Astrocyte (in vitro differentiated cells and primary cell): ENCODE measurements around the gene MAN1C1. TPM values are rescaled to one million over a fixed set of nuclear protein-coding genes. Genes with fewer than 3 reads are reported as not detected.
A peak's percentile ranks its signal among the peaks of the same experiment; 100 is the strongest.

Experiments used
- DNase-seq: peaks from one replicate; pipeline ENCODE4 v3.0.0-alpha.2; 2010; ENCODE audit warnings: low read depth
- FAIRE-seq: peaks from 2 replicates; lab custom pipeline; 2011; peaks lifted over from hg19 to GRCh38; lab: Jason Lieb, UNC
- H2AFZ ChIP-seq: 2 replicates; pipeline ENCODE4 v1.6.0; 2012; ENCODE audit warnings: low read depth, low read length, inconsistent platforms
- H3K27ac ChIP-seq: 2 replicates; pipeline ENCODE4 v1.5.1; 2011; ENCODE audit warnings: low read depth, low read length, inconsistent platforms
- H3K27me3 ChIP-seq: 2 replicates; pipeline ENCODE4 v1.6.0; 2011; ENCODE audit warnings: low read length, inconsistent platforms; ENCODE audit not compliant: insufficient read depth
- H3K36me3 ChIP-seq: 2 replicates; pipeline ENCODE4 v1.5.1; 2011; ENCODE audit warnings: low read length, inconsistent platforms; ENCODE audit not compliant: insufficient read depth
- H3K4me1 ChIP-seq: 2 replicates; pipeline ENCODE4 v1.5.1; 2011; ENCODE audit warnings: low read length, inconsistent platforms; ENCODE audit not compliant: insufficient read depth
- H3K4me2 ChIP-seq: 2 replicates; pipeline ENCODE4 v1.6.0; 2012; ENCODE audit warnings: low read length, inconsistent platforms
- H3K4me3 ChIP-seq: 2 replicates; pipeline ENCODE4 v1.5.1; 2011; ENCODE audit warnings: low read depth, mild to moderate bottlenecking, low read length, inconsistent platforms; ENCODE audit not compliant: insufficient read depth
- H3K79me2 ChIP-seq: 2 replicates; pipeline ENCODE4 v1.6.0; 2012; ENCODE audit warnings: mild to moderate bottlenecking, low read length, inconsistent platforms; ENCODE audit not compliant: insufficient read depth
- H3K9ac ChIP-seq: 2 replicates; pipeline ENCODE4 v1.6.0; 2012; ENCODE audit warnings: mild to moderate bottlenecking, low read length, inconsistent platforms
- H3K9me3 ChIP-seq: 2 replicates; pipeline ENCODE4 v1.5.1; 2012; ENCODE audit warnings: low read depth, mild to moderate bottlenecking, low read length, inconsistent platforms; ENCODE audit not compliant: insufficient read depth
- H4K20me1 ChIP-seq: 2 replicates; pipeline ENCODE4 v1.6.0; 2012; ENCODE audit warnings: low read length, inconsistent platforms; ENCODE audit not compliant: insufficient read depth
- H3K27ac Mint-ChIP-seq: one replicate; pipeline ENCODE4 v1.8.0; 2021; ENCODE audit warnings: mild to moderate bottlenecking, mixed read lengths; ENCODE audit not compliant: unreplicated experiment
- H3K27me3 Mint-ChIP-seq: one replicate; pipeline ENCODE4 v1.8.0; 2021; ENCODE audit warnings: low read depth, mixed read lengths; ENCODE audit not compliant: unreplicated experiment
- H3K36me3 Mint-ChIP-seq: one replicate; pipeline ENCODE4 v1.8.0; 2021; ENCODE audit warnings: low read depth, mixed read lengths; ENCODE audit not compliant: unreplicated experiment
- H3K4me1 Mint-ChIP-seq: one replicate; pipeline ENCODE4 v1.8.0; 2021; ENCODE audit warnings: low read depth, mixed read lengths; ENCODE audit not compliant: unreplicated experiment
- H3K4me3 Mint-ChIP-seq: one replicate; pipeline ENCODE4 v1.8.0; 2021; ENCODE audit warnings: mild to moderate bottlenecking, moderate library complexity, mixed read lengths; ENCODE audit not compliant: unreplicated experiment
- H3K9me3 Mint-ChIP-seq: one replicate; pipeline ENCODE4 v1.8.0; 2021; ENCODE audit warnings: mild to moderate bottlenecking, mixed read lengths; ENCODE audit not compliant: unreplicated experiment
- EZH2 ChIP-seq: IDR thresholded peaks from 2 replicates; pipeline ENCODE4 v1.6.1; 2012; ENCODE audit warnings: mild to moderate bottlenecking, low read length, inconsistent platforms; ENCODE audit not compliant: insufficient read depth
- total RNA-seq: library from RNA; stranded (reverse); gene quantifications from 2 replicates; pipeline ENCODE4 v1.2.1, GENCODE V29; 2021
- TF ChIP-seq, protein P1 (sequence below): IDR thresholded peaks from 2 replicates; pipeline ENCODE4 v1.5.1; 2011; ENCODE audit warnings: low read depth, mild to moderate bottlenecking, inconsistent platforms, low read length, moderate library complexity; ENCODE audit not compliant: insufficient read depth

MAN1C1 gene
- total RNA-seq, 1 donor from 2014 or later: 0.86 TPM

DNA sequence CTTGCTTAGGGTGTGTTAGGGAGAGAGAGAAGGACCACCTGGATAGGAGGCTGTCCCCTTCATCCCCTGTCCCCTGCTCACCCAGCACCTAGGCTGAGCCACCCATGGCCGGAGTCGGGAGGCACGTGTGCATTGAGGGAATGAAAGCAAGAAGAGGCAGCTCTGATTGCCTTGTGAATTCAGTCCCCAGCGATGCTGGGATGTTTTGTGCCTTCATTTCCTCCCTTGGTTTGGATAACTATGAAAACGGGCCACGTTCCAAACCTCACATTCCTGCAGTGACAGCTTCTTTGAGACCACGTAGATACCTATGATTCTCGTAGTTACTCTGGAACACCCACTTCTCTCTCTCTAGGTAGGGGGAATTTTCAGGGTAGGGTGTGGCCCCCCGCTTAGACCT is 67.1 kb downstream of the MAN1C1 start:
- peaks cover 44% of the 10 kb centered on the region for H3K27me3 Mint-ChIP-seq
- H3K4me1 ChIP-seq: peaks cover 5% of the 10 kb centered on the region
- FAIRE-seq (peak; percentile 5), DNase-seq (peak; percentile 80)
- H3K4me1 Mint-ChIP-seq: peaks cover 11% of the 10 kb centered on the region
- H3K4me3 ChIP-seq: no peak overlapping the region
- H3K36me3 ChIP-seq: no peaks in the 10 kb centered on the region
- peaks cover 27% of the 10 kb centered on the region for H3K27me3 ChIP-seq
- H4K20me1 ChIP-seq: no peaks in the 10 kb centered on the region
- H3K9me3 ChIP-seq: no peaks in the 10 kb centered on the region
- H3K36me3 Mint-ChIP-seq: peaks cover 3% of the 10 kb centered on the region
- H3K27ac ChIP-seq: no peak overlapping the region
- peak overlapping the region; percentile 52 for H3K4me2 ChIP-seq
- TF ChIP-seq EZH2: no peak
- TF ChIP-seq, protein P1, sequence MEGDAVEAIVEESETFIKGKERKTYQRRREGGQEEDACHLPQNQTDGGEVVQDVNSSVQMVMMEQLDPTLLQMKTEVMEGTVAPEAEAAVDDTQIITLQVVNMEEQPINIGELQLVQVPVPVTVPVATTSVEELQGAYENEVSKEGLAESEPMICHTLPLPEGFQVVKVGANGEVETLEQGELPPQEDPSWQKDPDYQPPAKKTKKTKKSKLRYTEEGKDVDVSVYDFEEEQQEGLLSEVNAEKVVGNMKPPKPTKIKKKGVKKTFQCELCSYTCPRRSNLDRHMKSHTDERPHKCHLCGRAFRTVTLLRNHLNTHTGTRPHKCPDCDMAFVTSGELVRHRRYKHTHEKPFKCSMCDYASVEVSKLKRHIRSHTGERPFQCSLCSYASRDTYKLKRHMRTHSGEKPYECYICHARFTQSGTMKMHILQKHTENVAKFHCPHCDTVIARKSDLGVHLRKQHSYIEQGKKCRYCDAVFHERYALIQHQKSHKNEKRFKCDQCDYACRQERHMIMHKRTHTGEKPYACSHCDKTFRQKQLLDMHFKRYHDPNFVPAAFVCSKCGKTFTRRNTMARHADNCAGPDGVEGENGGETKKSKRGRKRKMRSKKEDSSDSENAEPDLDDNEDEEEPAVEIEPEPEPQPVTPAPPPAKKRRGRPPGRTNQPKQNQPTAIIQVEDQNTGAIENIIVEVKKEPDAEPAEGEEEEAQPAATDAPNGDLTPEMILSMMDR: no peak
- no peak overlapping the region for H3K9ac ChIP-seq
- H3K4me3 Mint-ChIP-seq: peak overlapping the region; percentile 20
- no peak overlapping the region for H2AFZ ChIP-seq
- no peaks in the 10 kb centered on the region for H3K79me2 ChIP-seq
- H3K27ac Mint-ChIP-seq: peak overlapping the region; percentile 78
- no peaks in the 10 kb centered on the region for H3K9me3 Mint-ChIP-seq

DNA sequence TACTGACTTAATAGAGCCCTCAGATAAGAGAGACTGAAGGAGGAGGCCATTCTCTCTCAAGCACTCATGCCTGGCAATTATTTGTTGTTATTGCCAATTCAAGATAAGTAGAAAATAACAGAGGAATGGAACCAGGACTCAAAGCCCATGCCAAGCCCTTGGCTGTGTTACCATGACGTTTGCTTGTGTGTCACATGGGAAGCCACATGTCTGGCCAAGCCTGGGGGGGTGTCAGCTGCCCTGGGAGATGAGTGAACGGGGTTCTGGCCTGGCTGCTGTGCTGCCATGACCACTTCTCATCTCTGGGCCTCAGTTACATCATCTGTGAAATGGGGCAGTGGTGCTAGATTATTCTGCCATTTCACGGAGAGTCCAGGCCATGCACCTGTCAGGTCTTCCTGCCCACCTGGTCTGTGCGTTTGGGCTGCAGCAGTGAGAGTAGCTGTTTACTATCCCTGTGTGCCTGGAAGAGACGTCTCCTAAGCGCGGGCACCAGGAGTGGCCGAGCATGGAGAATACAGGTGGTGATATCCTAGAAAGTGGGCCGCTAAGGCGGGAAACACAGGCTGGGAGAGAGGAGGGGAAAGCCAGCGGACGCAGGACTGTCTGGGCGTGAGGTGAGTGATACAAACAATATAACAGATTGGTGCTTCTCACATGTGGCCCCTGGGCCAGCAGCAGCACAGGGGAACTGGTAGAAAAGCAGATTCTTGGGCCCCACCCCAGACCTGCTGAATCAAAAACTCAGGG is 67.8 kb downstream of the MAN1C1 start:
- peaks cover 25% of the 10 kb centered on the region for H3K27me3 ChIP-seq
- H4K20me1 ChIP-seq: no peaks in the 10 kb centered on the region
- peak overlapping the region; percentile 52 for H3K4me2 ChIP-seq
- H3K4me1 ChIP-seq: peaks cover 5% of the 10 kb centered on the region
- H2AFZ ChIP-seq: no peak overlapping the region
- H3K79me2 ChIP-seq: no peaks in the 10 kb centered on the region
- TF ChIP-seq, protein P1: no peak
- no peak for TF ChIP-seq EZH2
- Mint-ChIP-seq H3K9me3 (no peaks in the 10 kb centered on the region), H3K4me1 (peaks cover 11% of the 10 kb centered on the region), H3K27ac (peak overlapping the region; percentile 78), H3K36me3 (peaks cover 3% of the 10 kb centered on the region), H3K4me3 (peak overlapping the region; percentile 20), H3K27me3 (peaks cover 44% of the 10 kb centered on the region)
- H3K27ac ChIP-seq: no peak overlapping the region
- H3K36me3 ChIP-seq: no peaks in the 10 kb centered on the region
- FAIRE-seq (no peak), DNase-seq (peak; percentile 57)
- H3K4me3 ChIP-seq: no peak overlapping the region
- H3K9me3 ChIP-seq: no peaks in the 10 kb centered on the region
- H3K9ac ChIP-seq: no peak overlapping the region

DNA sequence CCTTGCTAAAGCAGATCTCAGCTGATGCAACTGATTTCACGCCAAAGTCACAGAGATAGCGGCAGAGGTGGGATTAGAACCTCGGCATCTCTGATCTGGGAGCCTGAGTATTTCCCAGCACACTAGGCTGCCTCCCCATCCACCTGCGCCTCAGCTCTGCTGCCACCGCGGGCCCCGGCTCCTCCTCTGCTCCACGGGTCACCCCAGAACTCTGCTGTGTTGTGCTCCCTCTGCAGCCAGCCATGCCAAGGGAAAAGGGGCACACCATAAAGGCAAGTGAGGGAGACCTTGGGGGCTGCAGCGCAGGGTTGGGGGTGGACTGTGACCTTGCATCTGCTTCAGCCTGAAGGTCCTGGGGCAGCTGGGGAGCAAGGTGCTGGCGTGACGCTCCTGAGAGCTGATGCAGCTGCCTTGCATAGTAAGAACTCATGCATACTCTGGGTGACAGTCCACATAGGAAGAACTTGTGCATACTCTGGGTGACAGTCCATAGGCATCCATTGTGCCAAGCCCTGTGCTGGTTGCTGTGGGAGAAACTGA is 68.7 kb downstream of the MAN1C1 start:
- FAIRE-seq: no peak
- peaks cover 44% of the 10 kb centered on the region for H3K27me3 Mint-ChIP-seq

More for the DNA sequence above, 68.7 kb downstream of the MAN1C1 start:
- Histone ChIP-seq H3K4me2 (no peak overlapping the region), H3K36me3 (no peaks in the 10 kb centered on the region), H4K20me1 (no peaks in the 10 kb centered on the region), H3K79me2 (no peaks in the 10 kb centered on the region), H3K27ac (no peak overlapping the region), H3K9ac (no peak overlapping the region), H3K4me3 (no peak overlapping the region), H3K27me3 (peaks cover 25% of the 10 kb centered on the region), H3K9me3 (no peaks in the 10 kb centered on the region), H3K4me1 (peaks cover 5% of the 10 kb centered on the region), H2AFZ (no peak overlapping the region)
- no peak overlapping the region for H3K4me3 Mint-ChIP-seq
- no peak for TF ChIP-seq EZH2
- TF ChIP-seq, protein P1: no peak
- H3K9me3 Mint-ChIP-seq: no peaks in the 10 kb centered on the region
- DNase-seq: no peak
- peaks cover 11% of the 10 kb centered on the region for H3K4me1 Mint-ChIP-seq
- no peak overlapping the region for H3K27ac Mint-ChIP-seq
- H3K36me3 Mint-ChIP-seq: peaks cover 3% of the 10 kb centered on the region
